Loucy (cell line): Measurements from ENCODE around the gene ZNF469.

Source experiments
- EZH2phosphoT487 ChIP-seq: fragments of 200-600 bp; IDR thresholded peaks from 2 replicates; pipeline ENCODE4 v1.6.1; 2018; ENCODE audit warnings: antibody characterized with exemption, mild to moderate bottlenecking, moderate library complexity, borderline replicate concordance
- TF ChIP-seq, protein P1 (sequence below): fragments of 200-600 bp; sonication (generic); conservative IDR thresholded peaks from 2 replicates; pipeline ENCODE4 v1.5.1; 2014; ENCODE audit warnings: mild to moderate bottlenecking, antibody characterized with exemption, low read length

DNA sequence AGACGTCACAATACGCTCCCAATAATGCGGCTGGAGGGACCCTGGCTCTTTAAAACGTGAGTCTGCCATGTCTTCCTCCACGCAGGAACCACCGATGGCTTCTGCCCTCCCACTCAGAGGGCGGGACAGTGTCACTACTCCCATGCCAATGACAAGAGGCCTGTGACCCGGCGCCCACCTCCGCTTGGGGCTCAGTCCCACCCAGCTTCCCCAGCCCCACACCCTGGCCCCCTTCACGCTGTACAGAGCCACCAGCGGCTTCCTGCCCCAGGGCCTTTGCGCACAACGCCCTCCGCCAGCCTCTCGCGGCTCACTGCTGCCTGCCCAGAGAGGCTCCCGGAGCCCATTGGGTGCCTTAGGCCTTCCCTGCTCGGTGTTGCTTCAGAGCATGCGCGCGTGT is 29.5 kb upstream of the ZNF469 start:
- TF ChIP-seq, protein P1, sequence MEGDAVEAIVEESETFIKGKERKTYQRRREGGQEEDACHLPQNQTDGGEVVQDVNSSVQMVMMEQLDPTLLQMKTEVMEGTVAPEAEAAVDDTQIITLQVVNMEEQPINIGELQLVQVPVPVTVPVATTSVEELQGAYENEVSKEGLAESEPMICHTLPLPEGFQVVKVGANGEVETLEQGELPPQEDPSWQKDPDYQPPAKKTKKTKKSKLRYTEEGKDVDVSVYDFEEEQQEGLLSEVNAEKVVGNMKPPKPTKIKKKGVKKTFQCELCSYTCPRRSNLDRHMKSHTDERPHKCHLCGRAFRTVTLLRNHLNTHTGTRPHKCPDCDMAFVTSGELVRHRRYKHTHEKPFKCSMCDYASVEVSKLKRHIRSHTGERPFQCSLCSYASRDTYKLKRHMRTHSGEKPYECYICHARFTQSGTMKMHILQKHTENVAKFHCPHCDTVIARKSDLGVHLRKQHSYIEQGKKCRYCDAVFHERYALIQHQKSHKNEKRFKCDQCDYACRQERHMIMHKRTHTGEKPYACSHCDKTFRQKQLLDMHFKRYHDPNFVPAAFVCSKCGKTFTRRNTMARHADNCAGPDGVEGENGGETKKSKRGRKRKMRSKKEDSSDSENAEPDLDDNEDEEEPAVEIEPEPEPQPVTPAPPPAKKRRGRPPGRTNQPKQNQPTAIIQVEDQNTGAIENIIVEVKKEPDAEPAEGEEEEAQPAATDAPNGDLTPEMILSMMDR = no peak
- no peak for TF ChIP-seq EZH2phosphoT487
